Stimulated activated naive CD8-positive, alpha-beta T cell treated with anti-CD3 and anti-CD28 coated beads, Interleukin-15, amount 100 ng/mL, for 72 hours (primary cell): ENCODE data around the gene ARHGEF1.
A peak's percentile ranks its signal among the peaks of the same experiment; 100 is the strongest.
"Not testable (repeated sequence)": the region's sequence is repeated elsewhere in the genome, so short reads cannot be mapped to it uniquely, and the experiment has no call there.

Experiments
- ATAC-seq: fragments of 150-1000 bp; cut with Tn5 transposase; 2 replicates; pipeline ENCODE4 v1.10.0; 2021; ENCODE audit warnings: mild to moderate bottlenecking, moderate library complexity
- DNase-seq, 2 donors: peaks; one replicate each; pipeline ENCODE4 v3.0.0; 2021 to 2022
- H3K27ac Mint-ChIP-seq, 2 donors: one replicate each; pipeline ENCODE4 v1.8.0; 2022; ENCODE audit warnings: mild to moderate bottlenecking in 2 of 2, mixed read lengths in 2 of 2, moderate library complexity in 2 of 2
- H3K27me3 Mint-ChIP-seq: one replicate; pipeline ENCODE4 v1.8.0; 2022; ENCODE audit warnings: mixed read lengths
- H3K4me1 Mint-ChIP-seq: one replicate; pipeline ENCODE4 v1.8.0; 2022; ENCODE audit warnings: mild to moderate bottlenecking, mixed read lengths
- H3K4me3 Mint-ChIP-seq, 2 donors: one replicate each; pipeline ENCODE4 v1.8.0; 2022; ENCODE audit warnings: mild to moderate bottlenecking in 2 of 2, mixed read lengths in 2 of 2, moderate library complexity in 1 of 2
- H3K9me3 Mint-ChIP-seq, 2 donors: one replicate each; pipeline ENCODE4 v1.8.0; 2022; ENCODE audit warnings: mixed read lengths in 2 of 2

Gene ARHGEF1

GRCh38 chr19:41914424-41914834 is 31.4 kb downstream of the ARHGEF1 start:
- ATAC-seq, H3K9me3 Mint-ChIP-seq, DNase-seq, H3K27me3 Mint-ChIP-seq: not testable (repeated sequence)
- peaks cover 43% of the 10 kb centered on the region for H3K4me1 Mint-ChIP-seq
- peak overlapping the region; percentile 60 to 66 for H3K4me3 Mint-ChIP-seq
- H3K27ac Mint-ChIP-seq: peak overlapping the region in 1 of 2 donors; percentile 43

- no peak overlapping the region for H3K4me3 Mint-ChIP-seq
Observed at GRCh38 chr19:41915021-41915775, 32.2 kb downstream of the ARHGEF1 start.

GRCh38 chr19:41915776-41916414 is 32.9 kb downstream of the ARHGEF1 start:
- Mint-ChIP-seq H3K4me1 (peaks cover 34% of the 10 kb centered on the region), H3K9me3 (no peaks in the 10 kb centered on the region), H3K4me3 (no peak overlapping the region), H3K27me3 (no peaks in the 10 kb centered on the region), H3K27ac (no peak overlapping the region)
- ATAC-seq: no peak
- no peak for DNase-seq

More at GRCh38 chr19:41915021-41915775, 32.2 kb downstream of the ARHGEF1 start:
- peaks cover 40% of the 10 kb centered on the region for H3K4me1 Mint-ChIP-seq
- DNase-seq (no peak), ATAC-seq (no peak)
- H3K27me3 Mint-ChIP-seq: no peaks in the 10 kb centered on the region
- H3K27ac Mint-ChIP-seq: no peak overlapping the region
- H3K9me3 Mint-ChIP-seq: no peaks in the 10 kb centered on the region

- peak; percentile 8 for ATAC-seq
- DNase-seq: no peak
- no peak overlapping the region for H3K27ac Mint-ChIP-seq
- H3K27me3 Mint-ChIP-seq: peaks cover 14% of the 10 kb centered on the region
- H3K4me1 Mint-ChIP-seq: peaks cover 32% of the 10 kb centered on the region
- H3K9me3 Mint-ChIP-seq: no peaks in the 10 kb centered on the region
- H3K4me3 Mint-ChIP-seq: no peak overlapping the region
Observed at GRCh38 chr19:41917676-41918075, 34.7 kb downstream of the ARHGEF1 start.

DNA sequence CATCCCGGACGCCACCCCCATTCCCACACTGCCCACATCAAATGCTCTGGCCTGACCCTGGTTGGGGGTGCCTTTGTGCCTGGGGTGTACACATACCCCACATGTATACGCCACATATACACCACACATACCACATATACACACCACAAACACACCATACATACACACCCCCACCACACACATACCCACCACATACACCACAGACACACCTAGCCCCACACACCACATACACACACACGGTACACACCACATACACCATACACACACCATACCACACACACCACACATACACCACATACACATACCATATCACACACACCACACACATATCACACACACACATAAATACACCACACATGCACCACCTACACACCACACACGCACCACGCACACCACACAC is 35.1 kb downstream of the ARHGEF1 start:
- DNase-seq: no peak
- no peak overlapping the region for H3K4me3 Mint-ChIP-seq
- H3K9me3 Mint-ChIP-seq: no peaks in the 10 kb centered on the region
- H3K27ac Mint-ChIP-seq: no peak overlapping the region
- H3K27me3 Mint-ChIP-seq: peaks cover 16% of the 10 kb centered on the region
- peak; percentile 5 for ATAC-seq
- peaks cover 34% of the 10 kb centered on the region for H3K4me1 Mint-ChIP-seq

GRCh38 chr19:41918653-41919244 is 35.8 kb downstream of the ARHGEF1 start:
- H3K4me1 Mint-ChIP-seq: peaks cover 33% of the 10 kb centered on the region
- DNase-seq (no peak), ATAC-seq (no peak)
- H3K4me3 Mint-ChIP-seq: no peak overlapping the region
- no peak overlapping the region for H3K27ac Mint-ChIP-seq
- peaks cover 21% of the 10 kb centered on the region for H3K27me3 Mint-ChIP-seq
- H3K9me3 Mint-ChIP-seq: no peaks in the 10 kb centered on the region

DNA sequence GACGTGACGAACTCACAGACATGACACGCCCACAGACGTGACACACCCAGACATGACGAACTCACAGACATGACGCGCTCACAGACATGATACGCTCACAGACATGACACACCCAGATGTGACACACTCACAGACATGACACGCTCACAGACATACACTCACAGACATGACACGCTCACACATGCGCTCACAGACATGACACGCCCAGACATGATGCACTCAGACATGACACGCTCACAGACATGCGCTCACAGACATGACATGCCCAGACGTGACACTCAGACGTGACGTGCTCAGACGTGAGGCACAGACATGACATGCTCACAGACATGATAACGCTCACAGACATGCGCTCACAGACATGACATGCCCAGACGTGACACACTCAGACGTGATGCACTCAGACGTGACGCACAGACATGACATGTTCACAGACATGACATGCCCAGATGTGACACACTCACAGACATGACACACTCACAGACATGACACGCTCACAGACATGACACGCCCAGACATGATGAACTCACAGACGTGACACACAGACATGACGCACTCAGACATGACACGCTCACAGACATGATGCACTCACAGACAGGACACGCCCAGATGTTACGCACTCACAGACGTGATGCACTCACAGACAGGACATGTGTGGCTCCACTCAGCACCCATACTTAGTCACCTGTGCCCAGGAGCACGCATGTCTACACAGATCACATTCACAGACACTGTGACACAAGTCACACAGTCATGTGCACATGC is 37.1 kb downstream of the ARHGEF1 start:
- Mint-ChIP-seq H3K27ac (no peak overlapping the region), H3K4me1 (peaks cover 26% of the 10 kb centered on the region), H3K9me3 (no peaks in the 10 kb centered on the region), H3K4me3 (no peak overlapping the region), H3K27me3 (peaks cover 21% of the 10 kb centered on the region)
- ATAC-seq (no peak), DNase-seq (no peak)

DNA sequence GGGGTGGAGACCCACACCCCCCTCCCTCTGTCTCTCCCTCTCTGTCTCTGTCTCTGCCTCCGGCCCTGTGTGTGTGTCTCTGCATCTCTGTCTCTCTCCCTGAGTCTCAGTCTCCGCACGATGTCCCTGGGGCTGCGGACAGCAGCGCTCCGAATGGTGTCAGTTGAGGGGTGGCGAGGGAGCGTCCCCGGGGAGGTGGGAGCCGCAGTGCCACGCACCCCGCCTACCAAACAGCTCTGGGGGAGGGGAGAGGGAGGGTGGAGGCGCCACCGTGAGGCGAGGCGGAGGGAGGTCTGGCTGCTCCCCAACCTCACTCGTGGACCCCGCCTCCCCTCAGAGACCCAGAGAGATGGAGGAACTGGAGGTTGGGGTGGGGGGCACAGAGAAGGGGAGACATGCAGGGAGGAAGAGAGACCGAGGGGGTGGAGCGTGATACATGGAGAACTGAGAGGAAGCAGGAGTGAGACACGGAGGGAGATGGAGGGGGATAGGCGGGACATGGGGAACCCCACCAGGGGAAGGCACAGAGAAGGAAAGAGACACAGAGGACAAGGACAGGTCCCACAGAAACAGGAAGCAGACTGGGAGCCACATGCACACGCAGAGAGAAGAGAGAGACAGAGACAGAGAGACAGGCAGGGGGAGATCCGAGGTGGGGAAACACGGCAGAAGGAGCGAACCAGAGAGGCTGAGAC is 38.0 kb downstream of the ARHGEF1 start:
- H3K27me3 Mint-ChIP-seq: peaks cover 21% of the 10 kb centered on the region
- peak; percentile 12 for ATAC-seq
- peak overlapping the region in 1 of 2 donors; percentile 83 for H3K27ac Mint-ChIP-seq
- H3K4me1 Mint-ChIP-seq: peaks cover 26% of the 10 kb centered on the region
- H3K4me3 Mint-ChIP-seq: peak overlapping the region; percentile 6 to 32
- H3K9me3 Mint-ChIP-seq: no peaks in the 10 kb centered on the region
- no peak for DNase-seq

- ATAC-seq (no peak), DNase-seq (no peak)
- peak overlapping the region; percentile 69 to 83 for H3K27ac Mint-ChIP-seq
- peaks cover 21% of the 10 kb centered on the region for H3K27me3 Mint-ChIP-seq
- peaks cover 26% of the 10 kb centered on the region for H3K4me1 Mint-ChIP-seq
- peak overlapping the region; percentile 6 to 32 for H3K4me3 Mint-ChIP-seq
- no peaks in the 10 kb centered on the region for H3K9me3 Mint-ChIP-seq
Observed at GRCh38 chr19:41921577-41922576, 38.9 kb downstream of the ARHGEF1 start.

GRCh38 chr19:41922585-41922984 is 39.6 kb downstream of the ARHGEF1 start:
- Mint-ChIP-seq H3K4me3 (no peak overlapping the region), H3K9me3 (no peaks in the 10 kb centered on the region), H3K27me3 (peaks cover 21% of the 10 kb centered on the region), H3K4me1 (peaks cover 26% of the 10 kb centered on the region), H3K27ac (peak overlapping the region in 1 of 2 donors; percentile 18)
- DNase-seq (no peak), ATAC-seq (no peak)

DNA sequence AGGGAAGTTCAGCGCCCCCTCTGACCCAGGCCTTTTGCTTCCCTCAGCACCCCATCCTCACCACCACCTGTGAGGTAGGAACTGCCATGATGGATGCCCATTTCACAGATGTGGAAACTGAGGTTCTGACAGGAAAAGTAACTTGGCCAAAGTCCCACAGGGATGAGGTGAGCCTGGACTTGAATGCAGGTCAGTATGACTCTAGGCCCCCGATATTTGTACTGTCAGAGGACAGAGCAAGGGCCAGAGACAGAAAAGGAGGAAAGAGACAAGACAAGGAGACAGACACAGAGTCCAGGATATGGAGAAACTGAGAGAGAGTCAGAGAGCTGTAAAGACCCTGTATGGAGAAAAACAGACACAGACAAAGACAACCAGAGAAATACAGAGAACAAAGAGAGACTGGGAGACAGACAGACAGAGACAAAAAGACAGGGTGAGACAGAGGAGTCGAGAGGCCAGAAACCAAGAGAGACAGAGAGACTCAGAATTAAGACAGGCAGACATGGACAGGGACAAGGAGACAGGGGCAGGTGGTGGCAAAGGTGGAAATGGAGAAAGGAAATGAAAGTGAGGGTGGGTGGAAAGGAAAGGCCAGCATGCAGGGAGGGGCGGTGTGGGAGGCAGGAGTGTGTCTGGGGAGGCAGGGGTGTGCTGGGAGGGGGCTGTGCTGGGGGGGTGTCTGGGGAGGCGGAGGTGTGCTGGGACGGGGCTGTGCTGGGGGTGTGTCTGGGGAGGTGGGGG is 40.2 kb downstream of the ARHGEF1 start:
- no peak for DNase-seq
- H3K27me3 Mint-ChIP-seq: peaks cover 21% of the 10 kb centered on the region
- H3K4me1 Mint-ChIP-seq: peaks cover 26% of the 10 kb centered on the region
- ATAC-seq: no peak
- H3K9me3 Mint-ChIP-seq: no peaks in the 10 kb centered on the region
- H3K4me3 Mint-ChIP-seq: peak overlapping the region in 1 of 2 donors; percentile 36
- H3K27ac Mint-ChIP-seq: peak overlapping the region; percentile 5 to 42

DNA sequence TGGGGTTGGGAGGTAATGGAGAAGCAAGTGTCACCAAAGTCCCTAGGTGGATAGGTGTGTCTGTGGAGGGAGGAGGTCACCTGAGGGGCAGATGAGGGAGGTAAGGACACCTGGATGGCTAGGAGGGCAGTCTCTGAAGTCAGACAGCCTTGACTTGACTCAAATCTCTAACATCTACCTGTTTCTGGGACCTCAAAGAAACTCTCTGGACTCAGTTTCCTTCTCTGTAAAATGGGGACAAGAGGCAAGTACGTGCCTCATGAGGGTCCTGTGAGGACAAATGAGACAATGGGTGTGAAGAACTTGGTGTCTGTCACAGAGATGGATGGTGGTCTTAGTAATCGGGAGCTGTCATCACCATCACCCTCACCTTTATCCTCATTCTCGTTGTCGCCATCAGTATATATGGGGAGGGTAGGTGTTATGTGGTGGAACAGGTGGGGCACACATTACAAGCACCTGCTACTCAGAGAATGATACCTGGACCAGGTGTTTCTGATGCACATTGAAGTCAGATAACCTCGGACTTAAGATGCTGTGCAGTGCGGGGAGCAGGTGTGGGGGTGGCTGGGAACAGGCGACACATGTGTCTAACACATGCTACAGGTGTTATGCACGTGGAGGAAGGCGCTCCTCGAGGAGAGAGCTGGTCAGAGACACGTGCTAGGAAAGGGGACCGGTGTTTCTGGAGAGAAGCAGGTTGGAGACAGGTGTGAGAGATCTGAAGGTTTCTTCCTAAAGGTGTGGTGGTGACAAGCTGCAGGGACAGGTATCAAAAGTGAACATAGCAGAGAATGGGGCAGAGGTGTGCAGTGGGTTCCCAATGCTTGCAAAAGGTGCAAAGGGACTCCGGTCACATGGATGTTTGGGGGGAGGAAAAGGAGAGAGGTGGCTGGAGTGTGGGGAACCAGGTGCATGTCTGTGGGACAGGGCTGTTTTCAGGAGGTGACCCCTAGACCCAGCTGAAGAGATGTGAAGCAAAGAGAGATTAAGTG is 41.5 kb downstream of the ARHGEF1 start:
- Mint-ChIP-seq H3K4me1 (peaks cover 33% of the 10 kb centered on the region), H3K9me3 (no peaks in the 10 kb centered on the region), H3K27me3 (peaks cover 21% of the 10 kb centered on the region), H3K4me3 (no peak overlapping the region), H3K27ac (no peak overlapping the region)
- ATAC-seq (no peak), DNase-seq (no peak)
